Gastrocnemius medialis (tissue), 4 donors: Measurements from ENCODE around the gene ZBTB7A. TPM values are rescaled to one million over a fixed set of nuclear protein-coding genes. Genes with fewer than 3 reads are reported as not detected.

Source experiments
- ATAC-seq, 2 donors: fragments of 150-250 bp; one replicate each; pipeline ENCODE4 v1.9.1; 2016
- DNase-seq, 2 donors: peaks; one replicate each; pipeline ENCODE4 v3.0.0-alpha.2; 2019
- H3K27ac ChIP-seq, 4 donors: fragments of 200-600 bp; sonication (generic); 1 replicate in 1 of 4; 2 replicates in 3 of 4; pipeline ENCODE4 v1.5.1; 2016 to 2018; ENCODE audit warnings: mild to moderate bottlenecking in 2 of 4, moderate library complexity in 1 of 4
- H3K27me3 ChIP-seq, 3 donors: fragments of 200-600 bp; sonication (generic) in 2 of 3; 1 replicate in 1 of 3; 2 replicates in 2 of 3; pipeline versions ENCODE4 v1.5.1 to v1.6.0; 2016 to 2019; ENCODE audit warnings: mild to moderate bottlenecking in 1 of 3, moderate library complexity in 1 of 3
- H3K36me3 ChIP-seq, 2 donors: fragments of 200-600 bp; sonication (generic) in 1 of 2; one replicate each; pipeline ENCODE4 v1.5.1; 2017 to 2018
- H3K4me1 ChIP-seq, 2 donors: fragments of 200-600 bp; sonication (generic) in 1 of 2; one replicate each; pipeline ENCODE4 v1.5.1; 2016 to 2017; ENCODE audit warnings: mild to moderate bottlenecking in 2 of 2
- H3K4me3 ChIP-seq, 4 donors: fragments of 200-600 bp; sonication (generic) in 3 of 4; 1 replicate in 1 of 4; 2 replicates in 3 of 4; pipeline ENCODE4 v1.5.1; 2016 to 2019; ENCODE audit warnings: mild to moderate bottlenecking in 2 of 4
- H3K9me3 ChIP-seq, 3 donors: fragments of 200-600 bp; sonication (generic) in 2 of 3; 1 replicate in 1 of 3; 2 replicates in 2 of 3; pipeline ENCODE4 v1.5.1; 2016 to 2019
- POLR2A ChIP-seq, 2 donors: fragments of 450-650 bp; IDR thresholded peaks; one replicate each; pipeline ENCODE4 v1.6.1; 2017; ENCODE audit warnings: antibody characterized with exemption in 2 of 2, mild to moderate bottlenecking in 2 of 2, moderate library complexity in 2 of 2
- in situ Hi-C, 4 donors: fragments of 200-750 bp; cut with MboI; loops; one replicate each; pipeline versions ENCODE4 v1.15.0 to v1.8.0; 2017; ENCODE audit warnings: low sequenced_read_pairs in 4 of 4
- intact Hi-C: fragments of 100-400 bp; cut with DNase I; formaldehyde crosslinking; loops from one replicate; pipeline ENCODE4 v1.15.1; 2023; ENCODE audit warnings: low total_unique reads
- total RNA-seq, 4 donors: library from RNA; depleted of rRNA; stranded (reverse); fragments of >200 nt; gene quantifications; one replicate each; pipeline versions ENCODE4 v1.1.0 to v1.2.3, GENCODE V29; 2016
- TF ChIP-seq, protein P1 (sequence below), 5 experiments: fragments of 450-650 bp in 3 of 5; fragments of 200-600 bp in 2 of 5; sonication (generic) in 2 of 5; IDR thresholded peaks in 4 of 5; conservative IDR thresholded peaks in 1 of 5; 1 replicate in 4 of 5; 2 replicates in 1 of 5; pipeline ENCODE4 v1.5.1; 2016 to 2019; ENCODE audit warnings: antibody characterized with exemption in 5 of 5, mild to moderate bottlenecking in 3 of 5, moderate library complexity in 3 of 5

Gene ZBTB7A
- total RNA-seq, 4 donors from 2014 or later = 50.0 to 104 (median 91.9) TPM

DNA sequence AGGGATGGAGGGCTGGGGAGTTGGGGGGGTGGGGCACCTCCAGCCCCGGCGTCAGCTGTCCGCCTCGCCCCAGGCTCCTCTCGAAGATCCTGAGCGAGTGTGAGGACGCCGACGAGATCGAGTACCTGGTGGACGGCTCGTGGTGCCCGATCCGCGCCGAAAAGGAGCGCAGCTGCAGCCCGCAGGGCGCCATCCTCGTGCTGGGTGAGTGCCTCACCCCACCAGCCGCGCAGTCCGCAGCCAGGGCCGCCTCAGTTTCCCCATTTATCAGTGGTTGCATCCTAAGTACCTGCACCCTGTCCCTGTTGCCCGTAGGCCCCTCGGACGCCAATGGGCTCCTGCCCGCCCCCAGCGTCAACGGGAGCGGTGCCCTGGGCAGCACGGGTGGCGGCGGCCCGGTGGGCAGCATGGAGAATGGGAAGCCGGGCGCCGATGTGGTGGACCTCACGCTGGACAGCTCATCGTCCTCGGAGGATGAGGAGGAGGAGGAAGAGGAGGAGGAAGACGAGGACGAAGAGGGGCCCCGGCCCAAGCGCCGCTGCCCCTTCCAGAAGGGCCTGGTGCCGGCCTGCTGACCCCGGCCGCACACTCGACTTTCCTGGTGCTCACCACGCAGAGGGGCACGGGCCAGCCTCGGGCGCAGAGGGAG lies 29.3 kb downstream of the ZBTB7A start:
- H3K9me3 ChIP-seq = no peaks in the 10 kb centered on the region
- no peaks in the 10 kb centered on the region for H3K4me1 ChIP-seq
- no peak for DNase-seq
- H3K27ac ChIP-seq = no peak overlapping the region
- no peak for TF ChIP-seq POLR2A (IDR thresholded peaks at IDR 0.05)
- TF ChIP-seq, protein P1, sequence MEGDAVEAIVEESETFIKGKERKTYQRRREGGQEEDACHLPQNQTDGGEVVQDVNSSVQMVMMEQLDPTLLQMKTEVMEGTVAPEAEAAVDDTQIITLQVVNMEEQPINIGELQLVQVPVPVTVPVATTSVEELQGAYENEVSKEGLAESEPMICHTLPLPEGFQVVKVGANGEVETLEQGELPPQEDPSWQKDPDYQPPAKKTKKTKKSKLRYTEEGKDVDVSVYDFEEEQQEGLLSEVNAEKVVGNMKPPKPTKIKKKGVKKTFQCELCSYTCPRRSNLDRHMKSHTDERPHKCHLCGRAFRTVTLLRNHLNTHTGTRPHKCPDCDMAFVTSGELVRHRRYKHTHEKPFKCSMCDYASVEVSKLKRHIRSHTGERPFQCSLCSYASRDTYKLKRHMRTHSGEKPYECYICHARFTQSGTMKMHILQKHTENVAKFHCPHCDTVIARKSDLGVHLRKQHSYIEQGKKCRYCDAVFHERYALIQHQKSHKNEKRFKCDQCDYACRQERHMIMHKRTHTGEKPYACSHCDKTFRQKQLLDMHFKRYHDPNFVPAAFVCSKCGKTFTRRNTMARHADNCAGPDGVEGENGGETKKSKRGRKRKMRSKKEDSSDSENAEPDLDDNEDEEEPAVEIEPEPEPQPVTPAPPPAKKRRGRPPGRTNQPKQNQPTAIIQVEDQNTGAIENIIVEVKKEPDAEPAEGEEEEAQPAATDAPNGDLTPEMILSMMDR (IDR thresholded peaks at IDR 0.05 in 4 of 5, conservative IDR thresholded peaks at IDR 0.05 in 1 of 5) = no peak
- intact Hi-C loops (no loop called here), in situ Hi-C loops (no loop called here)
- no peak overlapping the region for H3K4me3 ChIP-seq
- H3K36me3 ChIP-seq = peaks cover 0 to 26% of the 10 kb centered on the region in 2 donors
- ATAC-seq = no peak
- no peaks in the 10 kb centered on the region for H3K27me3 ChIP-seq

DNA sequence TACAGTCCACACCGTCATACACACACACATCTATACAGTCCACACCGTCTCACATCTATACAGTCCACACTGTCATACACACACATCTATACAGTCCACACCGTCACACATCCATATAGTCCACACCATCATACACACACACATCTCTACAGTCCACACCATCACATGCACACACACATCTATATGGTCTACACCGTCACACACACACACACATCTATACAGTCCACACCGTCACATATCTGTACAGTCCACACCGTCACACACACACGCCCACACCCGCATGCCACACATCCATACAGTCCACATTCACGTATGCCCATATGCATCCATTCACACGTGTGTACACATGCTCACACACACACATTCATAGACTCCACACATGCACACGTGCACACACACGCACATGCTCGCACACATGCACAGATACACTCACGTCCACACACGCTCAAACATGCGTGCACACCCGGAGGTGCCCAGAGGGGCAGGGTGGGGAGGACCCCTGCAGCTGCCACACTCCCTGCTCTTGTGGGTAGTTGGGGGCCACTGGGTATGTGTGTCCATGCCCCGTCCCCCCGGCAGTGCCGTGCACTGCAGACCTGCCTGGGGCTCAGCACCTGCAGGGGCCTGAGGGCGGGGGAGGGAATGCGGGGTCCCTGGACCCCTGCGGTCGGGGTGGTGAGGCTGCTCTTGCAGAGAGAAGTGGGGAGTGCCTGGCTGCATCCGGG lies 30.0 kb downstream of the ZBTB7A start:
- no peaks in the 10 kb centered on the region for H3K4me1 ChIP-seq
- ATAC-seq (no peak), DNase-seq (no peak)
- intact Hi-C loops (no loop called here), in situ Hi-C loops (no loop called here)
- H3K27me3 ChIP-seq = no peaks in the 10 kb centered on the region
- TF ChIP-seq, protein P1 (IDR thresholded peaks at IDR 0.05 in 4 of 5, conservative IDR thresholded peaks at IDR 0.05 in 1 of 5) = no peak
- TF ChIP-seq POLR2A (IDR thresholded peaks at IDR 0.05) = no peak
- no peaks in the 10 kb centered on the region for H3K9me3 ChIP-seq
- no peak overlapping the region for H3K4me3 ChIP-seq
- no peak overlapping the region for H3K27ac ChIP-seq
- H3K36me3 ChIP-seq = peaks cover 0 to 26% of the 10 kb centered on the region in 2 donors

DNA sequence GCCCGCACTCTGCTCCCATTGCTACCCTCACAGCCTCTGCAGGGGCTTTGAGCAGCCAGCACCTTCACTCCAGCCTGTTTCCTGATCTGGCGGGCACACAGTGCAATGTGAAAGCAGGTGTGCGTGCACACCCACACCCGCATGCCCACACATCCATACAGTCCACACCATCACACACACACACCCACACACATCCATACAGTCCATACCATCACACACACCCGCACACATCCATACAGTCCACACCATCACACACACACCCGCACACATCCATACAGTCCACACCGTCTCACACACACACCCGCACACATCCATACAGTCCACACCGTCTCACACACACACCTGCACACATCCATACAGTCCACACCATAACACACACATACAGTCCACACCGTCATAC lies 31.1 kb downstream of the ZBTB7A start:
- no peak overlapping the region for H3K27ac ChIP-seq
- peaks cover 0 to 31% of the 10 kb centered on the region in 2 donors for H3K36me3 ChIP-seq
- H3K4me1 ChIP-seq = no peaks in the 10 kb centered on the region
- DNase-seq (no peak), ATAC-seq (no peak)
- in situ Hi-C loops (no loop called here), intact Hi-C loops (no loop called here)
- H3K9me3 ChIP-seq = no peaks in the 10 kb centered on the region
- H3K27me3 ChIP-seq = no peaks in the 10 kb centered on the region
- TF ChIP-seq POLR2A (IDR thresholded peaks at IDR 0.05) = no peak
- TF ChIP-seq, protein P1 (IDR thresholded peaks at IDR 0.05 in 4 of 5, conservative IDR thresholded peaks at IDR 0.05 in 1 of 5) = no peak
- no peak overlapping the region for H3K4me3 ChIP-seq

GRCh38 chr19:4035018-4035566 lies 31.6 kb downstream of the ZBTB7A start:
- peaks cover 0 to 33% of the 10 kb centered on the region in 2 donors for H3K36me3 ChIP-seq

More at GRCh38 chr19:4035018-4035566, 31.6 kb downstream of the ZBTB7A start:
- intact Hi-C loops (no loop called here), in situ Hi-C loops (no loop called here)
- Histone ChIP-seq H3K4me1 (no peaks in the 10 kb centered on the region), H3K27me3 (no peaks in the 10 kb centered on the region), H3K4me3 (no peak overlapping the region), H3K9me3 (no peaks in the 10 kb centered on the region), H3K27ac (no peak overlapping the region)
- ATAC-seq (no peak), DNase-seq (no peak)
- TF ChIP-seq POLR2A (IDR thresholded peaks at IDR 0.05) = no peak
- TF ChIP-seq, protein P1 (IDR thresholded peaks at IDR 0.05 in 4 of 5, conservative IDR thresholded peaks at IDR 0.05 in 1 of 5) = no peak
